Esophagus squamous epithelium (tissue), 5 donors: ENCODE data around the gene UBASH3A. TPM values are rescaled to one million over a fixed set of nuclear protein-coding genes. Genes with fewer than 3 reads are reported as not detected.
A peak's percentile ranks its signal among the peaks of the same experiment; 100 is the strongest.

Experiments
- DNase-seq: peaks from one replicate; lab custom pipeline; 2025; lab: John Stamatoyannopoulos, UW
- H3K27ac ChIP-seq, 4 donors: fragments of 200-600 bp; sonication (generic); one replicate each; pipeline ENCODE4 v1.5.1; 2016 to 2019; ENCODE audit warnings: mild to moderate bottlenecking in 1 of 4
- H3K27me3 ChIP-seq, 4 donors: fragments of 200-600 bp; sonication (generic); 1 replicate in 3 of 4; 2 replicates in 1 of 4; pipeline versions ENCODE4 v1.5.1 to v1.6.0; 2017 to 2021; ENCODE audit warnings: antibody characterized with exemption in 1 of 4
- H3K36me3 ChIP-seq, 3 donors: fragments of 200-600 bp; sonication (generic); one replicate each; pipeline ENCODE4 v1.5.1; 2016 to 2019
- H3K4me1 ChIP-seq, 3 donors: fragments of 200-600 bp; sonication (generic); one replicate each; pipeline ENCODE4 v1.5.1; 2017 to 2019
- H3K4me3 ChIP-seq, 4 donors: fragments of 200-600 bp; sonication (generic); 1 replicate in 3 of 4; 2 replicates in 1 of 4; pipeline ENCODE4 v1.5.1; 2016 to 2019; ENCODE audit warnings: mild to moderate bottlenecking in 2 of 4, moderate library complexity in 1 of 4
- H3K9me3 ChIP-seq, 3 donors: fragments of 200-600 bp; sonication (generic); one replicate each; pipeline ENCODE4 v1.5.1; 2016 to 2019
- CTCF ChIP-seq, 6 experiments: fragments of 450-650 bp in 4 of 6; fragments of 200-600 bp in 2 of 6; sonication (generic) in 2 of 6; IDR thresholded peaks; one replicate each; pipeline ENCODE4 v1.5.1; 2016 to 2019; ENCODE audit warnings: antibody characterized with exemption in 6 of 6, mild to moderate bottlenecking in 4 of 6, moderate library complexity in 4 of 6
- POLR2A ChIP-seq, 4 donors: fragments of 450-650 bp; IDR thresholded peaks; one replicate each; pipeline ENCODE4 v1.6.1; 2017; ENCODE audit warnings: antibody characterized with exemption in 4 of 4, mild to moderate bottlenecking in 4 of 4, moderate library complexity in 3 of 4
- WGBS, 2 donors: methylation state at CpG; one replicate each; pipeline ENCODE4 v1.1.5; 2018; 5-methylcytosine and 5-hydroxymethylcytosine counted together
- intact Hi-C: fragments of 100-400 bp; cut with DNase I; formaldehyde crosslinking; loops from one replicate; pipeline ENCODE4 v1.15.0; 2022
- total RNA-seq, 4 donors: library from RNA; depleted of rRNA; stranded (reverse); fragments of >200 nt; gene quantifications; one replicate each; pipeline ENCODE4 v1.1.0, GENCODE V29; 2016
- donor health status: DM: yes; HTN: yes; CAD: no.

UBASH3A gene
- total RNA-seq, 4 donors from 2014 or later = 0.57 to 1.9 (median 0.73) TPM

- intact Hi-C loops = no loop called here
- H3K27ac ChIP-seq = no peak overlapping the region
- H3K4me3 ChIP-seq = no peak overlapping the region
- no peak for TF ChIP-seq POLR2A (IDR thresholded peaks at IDR 0.05)
- TF ChIP-seq CTCF (IDR thresholded peaks at IDR 0.05) = no peak
- H3K27me3 ChIP-seq = peaks cover 0 to 3% (median 0%) of the 10 kb centered on the region in 4 donors
- no peaks in the 10 kb centered on the region for H3K36me3 ChIP-seq
- H3K4me1 ChIP-seq = peaks cover 7 to 18% (median 10%) of the 10 kb centered on the region in 3 donors
- no peak for DNase-seq
- 69 to 74% methylated on average over 12 to 13 of the region's 13 CpGs for WGBS, 2 donors
- no peaks in the 10 kb centered on the region for H3K9me3 ChIP-seq
Measured at GRCh38 chr21:42493109-42494060, 89.7 kb downstream of the UBASH3A start.

GRCh38 chr21:42495027-42495426 lies 91.3 kb downstream of the UBASH3A start:
- no peak overlapping the region for H3K27ac ChIP-seq
- peaks cover 7 to 19% (median 10%) of the 10 kb centered on the region in 3 donors for H3K4me1 ChIP-seq
- TF ChIP-seq CTCF (IDR thresholded peaks at IDR 0.05) (no peak), POLR2A (IDR thresholded peaks at IDR 0.05) (no peak)
- 90 to 100% methylated on average over 4 to 5 of the region's 5 CpGs for WGBS, 2 donors
- H3K36me3 ChIP-seq = no peaks in the 10 kb centered on the region
- intact Hi-C loops = no loop called here
- H3K27me3 ChIP-seq = no peaks in the 10 kb centered on the region
- H3K4me3 ChIP-seq = no peak overlapping the region
- H3K9me3 ChIP-seq = no peaks in the 10 kb centered on the region
- no peak for DNase-seq

GRCh38 chr21:42495765-42496119 lies 92.0 kb downstream of the UBASH3A start:
- peaks cover 7 to 26% (median 10%) of the 10 kb centered on the region in 3 donors for H3K4me1 ChIP-seq
- H3K9me3 ChIP-seq = no peaks in the 10 kb centered on the region
- H3K36me3 ChIP-seq = no peaks in the 10 kb centered on the region
- H3K27me3 ChIP-seq = no peaks in the 10 kb centered on the region
- peak overlapping the region in 3 of 4 donors; percentile 65 to 89 (median 71) for H3K27ac ChIP-seq
- intact Hi-C loops = no loop called here
- peak overlapping the region; percentile 60 to 80 (median 72) for H3K4me3 ChIP-seq
- DNase-seq = no peak
- TF ChIP-seq POLR2A (IDR thresholded peaks at IDR 0.05) (no peak), CTCF (IDR thresholded peaks at IDR 0.05) (no peak)
- 0% methylated on average over 7 of the region's 18 CpGs for WGBS, 2 donors

- WGBS, 2 donors = 0% methylated on average over 1 to 31 of the region's 58 CpGs
- H3K9me3 ChIP-seq = no peaks in the 10 kb centered on the region
- intact Hi-C loops = no loop called here
- peak within 1 kb of the TSS; percentile 86 to 93 (median 88) for H3K27ac ChIP-seq
- peaks cover 7 to 31% (median 10%) of the 10 kb centered on the region in 3 donors for H3K4me1 ChIP-seq
- peak within 1 kb of the TSS; percentile 60 to 80 (median 72) for H3K4me3 ChIP-seq
- H3K27me3 ChIP-seq = no peaks in the 10 kb centered on the region
- DNase-seq = peak; percentile 93
- TF ChIP-seq CTCF (IDR thresholded peaks at IDR 0.05) (peak in 1 of 6 experiments; percentile 11), POLR2A (IDR thresholded peaks at IDR 0.05) (peak in 2 of 4 donors; percentile 66 to 86)
- H3K36me3 ChIP-seq = no peaks in the 10 kb centered on the region
Measured at GRCh38 chr21:42496120-42496838, 92.6 kb downstream of the UBASH3A start, which contains the start of gene RSPH1. Gene RSPH1 (minus strand): TSS chr21:42496224. CDS start chr21:42496186, 38 bp downstream.
